BJ (cell line): ENCODE results near the gene SETDB2. TPM values are rescaled to one million over a fixed set of nuclear protein-coding genes. Genes with fewer than 3 reads are reported as not detected.

Experiments
- CTCF ChIA-PET: fragments of 350-600 bp; formaldehyde crosslinking; extraction: SDS; loops from one replicate; lab custom pipeline; 2021; ENCODE audit warnings: antibody characterized with exemption, inconsistent platforms; lab: Yijun Ruan, JAX
- POLR2A ChIA-PET: fragments of 300-600 bp; sonication (Branson Sonifier 250); formaldehyde crosslinking; extraction: SDS; loops from one replicate; lab custom pipeline; 2021; ENCODE audit warnings: antibody characterized with exemption; lab: Charles Lee
- DNase-seq: peaks from one replicate; pipeline ENCODE4 v3.0.0-alpha.2; 2011; ENCODE audit warnings: low read depth
- H3K27me3 ChIP-seq: 2 replicates; pipeline ENCODE4 v1.6.0; 2011; ENCODE audit warnings: low read length; ENCODE audit not compliant: control insufficient read depth, insufficient read depth
- H3K36me3 ChIP-seq: 2 replicates; pipeline ENCODE4 v1.5.1; 2011; ENCODE audit warnings: low read length; ENCODE audit not compliant: control insufficient read depth, insufficient read depth
- H3K4me3 ChIP-seq: 2 replicates; pipeline ENCODE4 v1.5.1; 2011; ENCODE audit warnings: low read depth, mild to moderate bottlenecking, control low read depth, low read length
- CTCF ChIP-seq: IDR thresholded peaks from 2 replicates; pipeline ENCODE4 v1.5.1; 2011; ENCODE audit warnings: low read depth, mild to moderate bottlenecking, control low read depth, inconsistent platforms, low read length, moderate library complexity; ENCODE audit not compliant: insufficient read depth
- polyA plus RNA-seq: library from polyadenylated mRNA; depleted of rRNA; stranded (reverse); fragments of >200 nt; gene quantifications from 2 replicates; pipeline ENCODE4 v1.2.3, GENCODE V29; 2011

Gene SETDB2
- polyA plus RNA-seq, 1 experiment = 2.3 TPM

GRCh38 chr13:49497272-49497671 lies 53.2 kb downstream of the SETDB2 start:
- ChIA-PET CTCF (interaction anchor here (1.3 kb wide), 1 partner anchor 8 kb away, joined by 3 read pairs; no protein-coding TSS in a partner anchor), POLR2A (no interaction called here)
- H3K27me3 ChIP-seq = no peaks in the 10 kb centered on the region
- no peak for TF ChIP-seq CTCF
- H3K4me3 ChIP-seq = no peak overlapping the region
- DNase-seq = no peak
- no peaks in the 10 kb centered on the region for H3K36me3 ChIP-seq

GRCh38 chr13:49498206-49498605 lies 54.1 kb downstream of the SETDB2 start:
- DNase-seq = no peak
- TF ChIP-seq CTCF = no peak
- Histone ChIP-seq H3K36me3 (no peaks in the 10 kb centered on the region), H3K4me3 (no peak overlapping the region), H3K27me3 (no peaks in the 10 kb centered on the region)
- CTCF ChIA-PET = no interaction called here
- POLR2A ChIA-PET = no interaction called here

- no peak for TF ChIP-seq CTCF
- H3K36me3 ChIP-seq = no peaks in the 10 kb centered on the region
- ChIA-PET POLR2A (no interaction called here), CTCF (no interaction called here)
- DNase-seq = peak; percentile 57
- H3K27me3 ChIP-seq = no peaks in the 10 kb centered on the region
- H3K4me3 ChIP-seq = no peak overlapping the region
Observed at GRCh38 chr13:49499889-49500660, 56.0 kb downstream of the SETDB2 start.

GRCh38 chr13:49502954-49503353 lies 58.9 kb downstream of the SETDB2 start:
- Histone ChIP-seq H3K27me3 (no peaks in the 10 kb centered on the region), H3K4me3 (no peak overlapping the region), H3K36me3 (no peaks in the 10 kb centered on the region)
- ChIA-PET POLR2A (no interaction called here), CTCF (interaction anchor here (1.0 kb wide), 1 partner anchor 13 kb away, joined by 3 read pairs; no protein-coding TSS in a partner anchor)
- no peak for DNase-seq
- no peak for TF ChIP-seq CTCF

- CTCF ChIA-PET = no interaction called here
- Histone ChIP-seq H3K36me3 (no peaks in the 10 kb centered on the region), H3K27me3 (no peaks in the 10 kb centered on the region), H3K4me3 (no peak overlapping the region)
- TF ChIP-seq CTCF = no peak
- POLR2A ChIA-PET = no interaction called here
- no peak for DNase-seq
Observed at GRCh38 chr13:49503951-49504350, 59.9 kb downstream of the SETDB2 start.
